RWPE2 (cell line): Measurements from ENCODE around the gene PEX14.

Experiments used
- ATAC-seq: fragments of 200-7000 bp; cut with Tn5 transposase; 3 replicates; pipeline ENCODE4 v1.9.1; 2021; ENCODE audit warnings: low read depth
- DNase-seq: peaks from one replicate; pipeline ENCODE4 v3.0.0-alpha.2; 2020; ENCODE audit warnings: low spot score
- H3K27ac ChIP-seq: fragments of 450-650 bp; 2 replicates; pipeline ENCODE4 v1.5.1; 2017; ENCODE audit warnings: mild to moderate bottlenecking; ENCODE audit not compliant: poor library complexity, severe bottlenecking
- H3K27me3 ChIP-seq: fragments of 250-450 bp; sonication (Bioruptor Pico); 2 replicates; pipeline ENCODE4 v1.5.1; 2021; ENCODE audit warnings: mild to moderate bottlenecking, moderate library complexity; ENCODE audit not compliant: insufficient read depth, poor library complexity, severe bottlenecking
- H3K36me3 ChIP-seq: fragments of 250-450 bp; sonication (Bioruptor Pico); 2 replicates; pipeline ENCODE4 v1.5.1; 2020; ENCODE audit warnings: low read depth, mild to moderate bottlenecking, moderate library complexity
- H3K4me1 ChIP-seq: fragments of 250-450 bp; sonication (Bioruptor Pico); 2 replicates; pipeline ENCODE4 v1.5.1; 2021; ENCODE audit warnings: mild to moderate bottlenecking, moderate library complexity; ENCODE audit not compliant: insufficient read depth, poor library complexity, severe bottlenecking
- H3K4me3 ChIP-seq: fragments of 250-450 bp; sonication (Bioruptor Pico); 2 replicates; pipeline ENCODE4 v1.5.1; 2021; ENCODE audit warnings: mild to moderate bottlenecking, moderate library complexity; ENCODE audit not compliant: severe bottlenecking
- H3K9me3 ChIP-seq: fragments of 250-450 bp; sonication (Bioruptor Pico); 2 replicates; pipeline ENCODE4 v1.5.1; 2021; ENCODE audit warnings: mild to moderate bottlenecking, moderate library complexity; ENCODE audit not compliant: severe bottlenecking
- CTCF ChIP-seq: fragments of 450-650 bp; IDR thresholded peaks from one replicate; pipeline ENCODE4 v1.5.1; 2017; ENCODE audit warnings: mild to moderate bottlenecking, moderate library complexity; ENCODE audit not compliant: poor library complexity, severe bottlenecking

Gene PEX14

GRCh38 chr1:10430216-10431069 lies 44.3 kb upstream of the PEX14 start, which contains the start of gene CENPS:
Gene CENPS (plus strand): TSS chr1:10430433. CDS start chr1:10430518, 85 bp downstream.
- Histone ChIP-seq H3K27me3 (no peaks in the 10 kb centered on the region), H3K27ac (peak within 1 kb of the TSS; percentile 41), H3K4me1 (peaks cover 4% of the 10 kb centered on the region), H3K4me3 (peak within 1 kb of the TSS; percentile 56), H3K9me3 (no peaks in the 10 kb centered on the region), H3K36me3 (peaks cover 4% of the 10 kb centered on the region; the same call in 1 of the 2 replicates)
- TF ChIP-seq CTCF, result peak; percentile 96
- ATAC-seq, result peak; percentile 89
- DNase-seq, result peak; percentile 87

- ATAC-seq (peak; percentile 12; the same call in 2 of the 3 replicates), DNase-seq (no peak)
- Histone ChIP-seq H3K36me3 (peaks cover 4% of the 10 kb centered on the region; the same call in 1 of the 2 replicates), H3K27me3 (no peaks in the 10 kb centered on the region), H3K4me3 (peak overlapping the region; percentile 56), H3K27ac (peak overlapping the region; percentile 41), H3K4me1 (peaks cover 4% of the 10 kb centered on the region), H3K9me3 (no peaks in the 10 kb centered on the region)
- TF ChIP-seq CTCF, result no peak
Observed at GRCh38 chr1:10431070-10431730, 43.5 kb upstream of the PEX14 start.

GRCh38 chr1:10432910-10433700 lies 41.6 kb upstream of the PEX14 start:
- Histone ChIP-seq H3K27ac (no peak overlapping the region), H3K9me3 (no peaks in the 10 kb centered on the region), H3K36me3 (peaks cover 4% of the 10 kb centered on the region; the same call in 1 of the 2 replicates), H3K4me3 (no peak overlapping the region), H3K27me3 (no peaks in the 10 kb centered on the region), H3K4me1 (peaks cover 4% of the 10 kb centered on the region)
- no peak for TF ChIP-seq CTCF
- ATAC-seq, result no peak
- DNase-seq, result no peak

- ATAC-seq, result no peak
- DNase-seq, result no peak
- no peak for TF ChIP-seq CTCF
- Histone ChIP-seq H3K4me3 (no peak overlapping the region), H3K36me3 (peaks cover 4% of the 10 kb centered on the region; the same call in 1 of the 2 replicates), H3K9me3 (no peaks in the 10 kb centered on the region), H3K27me3 (no peaks in the 10 kb centered on the region), H3K4me1 (peaks cover 4% of the 10 kb centered on the region), H3K27ac (no peak overlapping the region)
Observed at GRCh38 chr1:10433790-10434189, 41.0 kb upstream of the PEX14 start.
